HepG2 (cell line): Measurements from ENCODE around the gene AKT2. TPM values are rescaled to one million over a fixed set of nuclear protein-coding genes. Genes with fewer than 3 reads are reported as not detected.
A peak's percentile ranks its signal among the peaks of the same experiment; 100 is the strongest.

Experiments used
- CHCHD3 ChIP-seq: sonication (generic); formaldehyde crosslinking; IDR thresholded peaks from 2 replicates; pipeline ENCODE4 v1.8.0; 2022; ENCODE audit warnings: mild to moderate bottlenecking, missing genetic modification reagents, moderate library complexity
- CTCF ChIP-seq: sonication (generic); formaldehyde crosslinking; IDR thresholded peaks from 2 replicates; pipeline ENCODE4 v1.5.0; 2020; ENCODE audit warnings: mild to moderate bottlenecking, missing genetic modification reagents, moderate library complexity
- KLF15 ChIP-seq: sonication (generic); formaldehyde crosslinking; IDR thresholded peaks from 2 replicates; pipeline ENCODE4 v1.8.1; 2023; ENCODE audit warnings: borderline replicate concordance, mild to moderate bottlenecking, inconsistent platforms, missing genetic modification reagents, mixed read lengths
- MTF1 ChIP-seq: sonication (generic); formaldehyde crosslinking; IDR thresholded peaks from 2 replicates; pipeline ENCODE4 v1.5.0; 2020; ENCODE audit warnings: missing genetic modification reagents
- MTF2 ChIP-seq: sonication (generic); formaldehyde crosslinking; IDR thresholded peaks from 2 replicates; pipeline ENCODE4 v1.5.0; 2020; ENCODE audit warnings: missing genetic modification reagents, borderline replicate concordance
- PBX3 ChIP-seq: sonication (generic); formaldehyde crosslinking; IDR thresholded peaks from 2 replicates; pipeline ENCODE4 v1.8.1; 2023; ENCODE audit warnings: missing genetic modification reagents, inconsistent platforms, borderline replicate concordance
- PPARG ChIP-seq: conservative IDR thresholded peaks from 2 replicates; pipeline ENCODE4 v1.6.1; 2016; ENCODE audit warnings: missing biosample characterization, missing genetic modification reagents
- SOX13 ChIP-seq, 3 experiments: fragments of 450-650 bp in 1 of 3; sonication (generic) in 1 of 3; formaldehyde crosslinking in 1 of 3; IDR thresholded peaks in 2 of 3; conservative IDR thresholded peaks in 1 of 3; 2 replicates each; pipeline versions ENCODE4 v1.5.0 to v1.6.1; 2016 to 2020; ENCODE audit warnings: antibody characterized with exemption in 1 of 3, mild to moderate bottlenecking in 1 of 3, missing compliant biosample characterization in 1 of 3, missing genetic modification reagents in 1 of 3, moderate library complexity in 1 of 3
- SSRP1 ChIP-seq: IDR thresholded peaks from 2 replicates; pipeline ENCODE4 v1.6.1; 2016; ENCODE audit warnings: control low read depth
- THAP11 ChIP-seq: IDR thresholded peaks from 2 replicates; pipeline ENCODE4 v1.6.1; 2016; ENCODE audit warnings: missing biosample characterization, missing genetic modification reagents
- TP53 ChIP-seq: sonication (generic); formaldehyde crosslinking; conservative IDR thresholded peaks from 2 replicates; pipeline ENCODE4 v1.4.0; 2020; ENCODE audit warnings: missing genetic modification reagents
- ZNF12 ChIP-seq: sonication (generic); formaldehyde crosslinking; IDR thresholded peaks from 2 replicates; pipeline ENCODE4 v1.5.0; 2020; ENCODE audit warnings: missing genetic modification reagents
- ZNF124 ChIP-seq: sonication (generic); formaldehyde crosslinking; IDR thresholded peaks from 2 replicates; pipeline ENCODE4 v1.4.0; 2020; ENCODE audit warnings: missing genetic modification reagents
- ZNF383 ChIP-seq: sonication (generic); formaldehyde crosslinking; IDR thresholded peaks from 2 replicates; pipeline ENCODE4 v1.4.0; 2020; ENCODE audit warnings: missing genetic modification reagents, mild to moderate bottlenecking, borderline replicate concordance
- ZNF484 ChIP-seq: sonication (generic); formaldehyde crosslinking; IDR thresholded peaks from 2 replicates; pipeline ENCODE4 v1.5.1; 2020; ENCODE audit warnings: mild to moderate bottlenecking, low read depth, missing genetic modification reagents, borderline replicate concordance
- ZNF580 ChIP-seq: IDR thresholded peaks from 2 replicates; pipeline ENCODE4 v1.6.1; 2016; ENCODE audit warnings: low read depth, borderline replicate concordance
- ZNF83 ChIP-seq: sonication (generic); formaldehyde crosslinking; IDR thresholded peaks from 2 replicates; pipeline ENCODE4 v1.4.0; 2020; ENCODE audit warnings: missing genetic modification reagents, mild to moderate bottlenecking, borderline replicate concordance
- polyA plus RNA-seq, 8 experiments: library from polyadenylated mRNA; depleted of rRNA in 3 of 8; stranded (reverse) in 7 of 8; unstranded in 1 of 8; fragments of >200 nt; fragmentation: Illumina TruSeq in 4 of 8; extraction: Trizol in 4 of 8; gene quantifications; 2 replicates each; pipeline versions ENCODE4 v1.2.1 to v1.2.3, GENCODE V29; 2011 to 2016; ENCODE audit warnings: low read depth in 4 of 8, missing spikeins in 1 of 8, mixed read lengths in 1 of 8; ENCODE audit not compliant: insufficient read depth in 1 of 8
- total RNA-seq, 5 experiments: library from RNA; depleted of rRNA; stranded (reverse); fragments of >200 nt; fragmentation: Illumina TruSeq; extraction: Trizol; gene quantifications; 2 replicates each; pipeline ENCODE4 v1.2.3, GENCODE V29; 2016; ENCODE audit warnings: low read depth in 1 of 5
- TF ChIP-seq, protein P1 (sequence below): sonication (generic); formaldehyde crosslinking; IDR thresholded peaks from 2 replicates; pipeline ENCODE4 v1.4.0; 2020; ENCODE audit warnings: missing genetic modification reagents
- TF ChIP-seq, protein P2 (sequence below): sonication (generic); formaldehyde crosslinking; conservative IDR thresholded peaks from 2 replicates; pipeline ENCODE4 v1.4.0; 2020; ENCODE audit warnings: missing genetic modification reagents
- TF ChIP-seq, protein P3 (sequence below), 2 experiments: sonication (generic) in 1 of 2; formaldehyde crosslinking in 1 of 2; IDR thresholded peaks; 2 replicates each; pipeline versions ENCODE4 v1.4.0 to v1.6.1; 2018 to 2020; ENCODE audit warnings: missing genetic modification reagents in 2 of 2, borderline replicate concordance in 1 of 2, low read depth in 1 of 2, mild to moderate bottlenecking in 1 of 2, missing biosample characterization in 1 of 2

Gene AKT2
- total and polyA plus RNA-seq, 2 of the 13 experiments (the other 11 are each of a cell fraction or from before 2014, with no cell fraction given): 82.1 to 173 TPM

DNA sequence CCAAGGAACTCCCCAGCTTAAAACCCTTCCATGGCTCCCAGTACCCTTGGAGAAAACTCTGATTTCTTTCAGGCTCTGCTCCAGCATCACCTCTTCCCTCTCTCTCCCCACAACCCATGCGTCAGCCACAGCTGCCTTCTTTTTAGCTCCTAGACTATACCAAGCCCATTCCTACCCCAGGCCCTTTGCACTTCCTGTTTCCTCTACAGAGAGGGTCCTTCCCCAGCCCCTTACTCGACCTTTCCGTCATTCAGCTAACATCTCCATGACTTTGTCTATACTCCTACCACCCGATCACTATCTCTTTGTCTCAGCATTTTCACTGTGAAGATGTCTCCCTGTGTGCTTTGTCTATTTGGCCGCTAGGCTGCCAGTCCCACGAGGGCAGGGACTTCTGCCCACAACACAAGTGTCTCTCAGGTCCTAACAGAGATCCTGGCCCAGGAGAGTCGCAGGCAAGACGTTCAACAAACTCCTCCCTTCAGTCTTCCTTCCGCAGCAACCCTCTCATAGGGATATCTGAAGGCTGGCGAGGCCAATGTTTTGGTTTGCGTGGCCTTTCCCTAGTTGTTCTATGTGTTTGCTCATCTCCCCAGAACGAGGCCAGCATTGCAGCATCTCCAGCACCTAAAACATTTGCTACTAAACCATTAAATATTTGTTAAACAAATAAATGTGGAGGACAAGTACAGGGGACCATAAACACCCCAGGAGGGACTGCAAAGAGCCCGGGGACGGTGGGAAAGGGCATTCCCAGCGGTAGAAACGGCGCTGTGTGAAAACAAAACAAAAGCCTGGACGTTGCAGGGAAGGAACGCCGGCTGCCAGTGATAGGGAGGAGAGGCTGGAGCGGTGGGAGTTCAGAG lies 59.5 kb downstream of the AKT2 start (continued):
- TF ChIP-seq, protein P1, sequence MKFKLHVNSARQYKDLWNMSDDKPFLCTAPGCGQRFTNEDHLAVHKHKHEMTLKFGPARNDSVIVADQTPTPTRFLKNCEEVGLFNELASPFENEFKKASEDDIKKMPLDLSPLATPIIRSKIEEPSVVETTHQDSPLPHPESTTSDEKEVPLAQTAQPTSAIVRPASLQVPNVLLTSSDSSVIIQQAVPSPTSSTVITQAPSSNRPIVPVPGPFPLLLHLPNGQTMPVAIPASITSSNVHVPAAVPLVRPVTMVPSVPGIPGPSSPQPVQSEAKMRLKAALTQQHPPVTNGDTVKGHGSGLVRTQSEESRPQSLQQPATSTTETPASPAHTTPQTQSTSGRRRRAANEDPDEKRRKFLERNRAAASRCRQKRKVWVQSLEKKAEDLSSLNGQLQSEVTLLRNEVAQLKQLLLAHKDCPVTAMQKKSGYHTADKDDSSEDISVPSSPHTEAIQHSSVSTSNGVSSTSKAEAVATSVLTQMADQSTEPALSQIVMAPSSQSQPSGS (CRISPR knock-in tag): no peak
- TF ChIP-seq PBX3: no peak
- peak; percentile 33; the same call in 1 of the 2 replicates for TF ChIP-seq CTCF (CRISPR knock-in tag)
- TF ChIP-seq TP53 (CRISPR knock-in tag): no peak
- TF ChIP-seq PPARG (CRISPR knock-in tag): no peak
- TF ChIP-seq ZNF12: 0 out of 2 replicates have a peak, but pooled peaks have one; percentile 21
- no peak for TF ChIP-seq KLF15 (CRISPR knock-in tag)
- no peak for TF ChIP-seq ZNF124 (CRISPR knock-in tag)
- 0 out of 2 replicates have a peak, but pooled peaks have one; percentile 13 for TF ChIP-seq MTF1
- TF ChIP-seq MTF2 (CRISPR knock-in tag): 0 out of 2 replicates have a peak, but pooled peaks have one; percentile 0
- TF ChIP-seq SSRP1 (CRISPR knock-in tag): no peak
- TF ChIP-seq, protein P2, sequence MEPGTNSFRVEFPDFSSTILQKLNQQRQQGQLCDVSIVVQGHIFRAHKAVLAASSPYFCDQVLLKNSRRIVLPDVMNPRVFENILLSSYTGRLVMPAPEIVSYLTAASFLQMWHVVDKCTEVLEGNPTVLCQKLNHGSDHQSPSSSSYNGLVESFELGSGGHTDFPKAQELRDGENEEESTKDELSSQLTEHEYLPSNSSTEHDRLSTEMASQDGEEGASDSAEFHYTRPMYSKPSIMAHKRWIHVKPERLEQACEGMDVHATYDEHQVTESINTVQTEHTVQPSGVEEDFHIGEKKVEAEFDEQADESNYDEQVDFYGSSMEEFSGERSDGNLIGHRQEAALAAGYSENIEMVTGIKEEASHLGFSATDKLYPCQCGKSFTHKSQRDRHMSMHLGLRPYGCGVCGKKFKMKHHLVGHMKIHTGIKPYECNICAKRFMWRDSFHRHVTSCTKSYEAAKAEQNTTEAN (CRISPR knock-in tag): no peak
- TF ChIP-seq SOX13 (IDR thresholded peaks at IDR 0.05): no peak
- no peak for TF ChIP-seq SOX13 (CRISPR knock-in tag; conservative IDR thresholded peaks at IDR 0.05 in 1 of 2, IDR thresholded peaks at IDR 0.05 in 1 of 2)
- no peak for TF ChIP-seq ZNF83 (CRISPR knock-in tag)
- TF ChIP-seq ZNF383: peak; percentile 89; the same call in 1 of the 2 replicates
- TF ChIP-seq THAP11 (CRISPR knock-in tag): no peak
- no peak for TF ChIP-seq CHCHD3
- no peak for TF ChIP-seq ZNF580 (CRISPR knock-in tag)
- no peak for TF ChIP-seq ZNF484 (CRISPR knock-in tag)
- TF ChIP-seq, protein P3, sequence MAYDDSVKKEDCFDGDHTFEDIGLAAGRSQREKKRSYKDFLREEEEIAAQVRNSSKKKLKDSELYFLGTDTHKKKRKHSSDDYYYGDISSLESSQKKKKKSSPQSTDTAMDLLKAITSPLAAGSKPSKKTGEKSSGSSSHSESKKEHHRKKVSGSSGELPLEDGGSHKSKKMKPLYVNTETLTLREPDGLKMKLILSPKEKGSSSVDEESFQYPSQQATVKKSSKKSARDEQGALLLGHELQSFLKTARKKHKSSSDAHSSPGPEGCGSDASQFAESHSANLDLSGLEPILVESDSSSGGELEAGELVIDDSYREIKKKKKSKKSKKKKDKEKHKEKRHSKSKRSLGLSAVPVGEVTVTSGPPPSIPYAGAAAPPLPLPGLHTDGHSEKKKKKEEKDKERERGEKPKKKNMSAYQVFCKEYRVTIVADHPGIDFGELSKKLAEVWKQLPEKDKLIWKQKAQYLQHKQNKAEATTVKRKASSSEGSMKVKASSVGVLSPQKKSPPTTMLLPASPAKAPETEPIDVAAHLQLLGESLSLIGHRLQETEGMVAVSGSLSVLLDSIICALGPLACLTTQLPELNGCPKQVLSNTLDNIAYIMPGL (CRISPR knock-in tag; IDR thresholded peaks at IDR 0.05; ENCODE audit: borderline replicate concordance in 1 of 2, low read depth in 1 of 2): no peak; a peak in 1 of 4 replicates
